ENCODE measurements around the gene CORO6.

The CORO6 gene

DNA sequence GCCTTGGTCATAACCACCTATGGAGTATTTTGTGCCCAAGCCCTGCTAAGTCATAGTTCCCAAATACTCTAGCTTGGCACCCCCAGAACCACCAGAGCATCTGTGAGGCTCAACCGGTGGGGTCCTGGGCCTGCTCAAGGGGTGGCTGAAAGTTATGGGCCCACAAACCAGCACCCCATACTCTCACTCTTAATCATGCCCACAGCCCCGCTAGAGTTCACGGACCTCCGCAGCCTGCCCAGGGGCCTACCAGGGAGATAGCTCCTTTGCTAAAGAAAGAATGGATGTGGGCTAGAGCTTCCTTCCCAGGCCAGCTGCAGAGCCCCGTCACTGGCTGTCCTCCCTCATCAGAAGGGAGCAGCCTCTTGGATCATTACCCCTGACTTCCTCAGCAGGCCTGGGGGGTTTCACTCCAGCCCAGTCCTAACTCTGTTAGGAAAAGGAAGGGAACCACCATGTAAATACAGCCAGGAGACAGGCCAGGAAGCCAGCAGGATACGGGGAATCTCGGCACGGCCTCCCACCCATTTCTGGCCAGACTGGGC lies 34.6 kb downstream of the CORO6 start:
- TF ChIP-seq RAD21 (IDR thresholded peaks at IDR 0.05; ENCODE audit: low read depth) (no peak), CREB1 (IDR thresholded peaks at IDR 0.05; ENCODE audit: low read depth) (no peak), YY1 (IDR thresholded peaks at IDR 0.05; ENCODE audit: low read depth) (no peak), TEAD4 (IDR thresholded peaks at IDR 0.05) (no peak), CEBPB (IDR thresholded peaks at IDR 0.05) (no peak), EGR1 (IDR thresholded peaks at IDR 0.05) (no peak), FOXM1 (IDR thresholded peaks at IDR 0.05; ENCODE audit: borderline replicate concordance, low read depth) (no peak), ZBTB7A (IDR thresholded peaks at IDR 0.05; ENCODE audit: low read depth) (no peak), TAF1 (IDR thresholded peaks at IDR 0.05; ENCODE audit: low read depth) (no peak), NFIC (IDR thresholded peaks at IDR 0.05) (no peak), TCF12 (IDR thresholded peaks at IDR 0.05; ENCODE audit: low read depth) (no peak), EP300 (IDR thresholded peaks at IDR 0.05; ENCODE audit: borderline replicate concordance) (no peak)
- TF ChIP-seq, protein P1, sequence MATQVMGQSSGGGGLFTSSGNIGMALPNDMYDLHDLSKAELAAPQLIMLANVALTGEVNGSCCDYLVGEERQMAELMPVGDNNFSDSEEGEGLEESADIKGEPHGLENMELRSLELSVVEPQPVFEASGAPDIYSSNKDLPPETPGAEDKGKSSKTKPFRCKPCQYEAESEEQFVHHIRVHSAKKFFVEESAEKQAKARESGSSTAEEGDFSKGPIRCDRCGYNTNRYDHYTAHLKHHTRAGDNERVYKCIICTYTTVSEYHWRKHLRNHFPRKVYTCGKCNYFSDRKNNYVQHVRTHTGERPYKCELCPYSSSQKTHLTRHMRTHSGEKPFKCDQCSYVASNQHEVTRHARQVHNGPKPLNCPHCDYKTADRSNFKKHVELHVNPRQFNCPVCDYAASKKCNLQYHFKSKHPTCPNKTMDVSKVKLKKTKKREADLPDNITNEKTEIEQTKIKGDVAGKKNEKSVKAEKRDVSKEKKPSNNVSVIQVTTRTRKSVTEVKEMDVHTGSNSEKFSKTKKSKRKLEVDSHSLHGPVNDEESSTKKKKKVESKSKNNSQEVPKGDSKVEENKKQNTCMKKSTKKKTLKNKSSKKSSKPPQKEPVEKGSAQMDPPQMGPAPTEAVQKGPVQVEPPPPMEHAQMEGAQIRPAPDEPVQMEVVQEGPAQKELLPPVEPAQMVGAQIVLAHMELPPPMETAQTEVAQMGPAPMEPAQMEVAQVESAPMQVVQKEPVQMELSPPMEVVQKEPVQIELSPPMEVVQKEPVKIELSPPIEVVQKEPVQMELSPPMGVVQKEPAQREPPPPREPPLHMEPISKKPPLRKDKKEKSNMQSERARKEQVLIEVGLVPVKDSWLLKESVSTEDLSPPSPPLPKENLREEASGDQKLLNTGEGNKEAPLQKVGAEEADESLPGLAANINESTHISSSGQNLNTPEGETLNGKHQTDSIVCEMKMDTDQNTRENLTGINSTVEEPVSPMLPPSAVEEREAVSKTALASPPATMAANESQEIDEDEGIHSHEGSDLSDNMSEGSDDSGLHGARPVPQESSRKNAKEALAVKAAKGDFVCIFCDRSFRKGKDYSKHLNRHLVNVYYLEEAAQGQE (IDR thresholded peaks at IDR 0.05; ENCODE audit: low read depth) = no peak
- TF ChIP-seq, protein P2, sequence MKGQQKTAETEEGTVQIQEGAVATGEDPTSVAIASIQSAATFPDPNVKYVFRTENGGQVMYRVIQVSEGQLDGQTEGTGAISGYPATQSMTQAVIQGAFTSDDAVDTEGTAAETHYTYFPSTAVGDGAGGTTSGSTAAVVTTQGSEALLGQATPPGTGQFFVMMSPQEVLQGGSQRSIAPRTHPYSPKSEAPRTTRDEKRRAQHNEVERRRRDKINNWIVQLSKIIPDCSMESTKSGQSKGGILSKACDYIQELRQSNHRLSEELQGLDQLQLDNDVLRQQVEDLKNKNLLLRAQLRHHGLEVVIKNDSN (IDR thresholded peaks at IDR 0.05) = no peak
- TF ChIP-seq, protein P3, sequence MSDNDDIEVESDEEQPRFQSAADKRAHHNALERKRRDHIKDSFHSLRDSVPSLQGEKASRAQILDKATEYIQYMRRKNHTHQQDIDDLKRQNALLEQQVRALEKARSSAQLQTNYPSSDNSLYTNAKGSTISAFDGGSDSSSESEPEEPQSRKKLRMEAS (IDR thresholded peaks at IDR 0.05) = no peak

DNA sequence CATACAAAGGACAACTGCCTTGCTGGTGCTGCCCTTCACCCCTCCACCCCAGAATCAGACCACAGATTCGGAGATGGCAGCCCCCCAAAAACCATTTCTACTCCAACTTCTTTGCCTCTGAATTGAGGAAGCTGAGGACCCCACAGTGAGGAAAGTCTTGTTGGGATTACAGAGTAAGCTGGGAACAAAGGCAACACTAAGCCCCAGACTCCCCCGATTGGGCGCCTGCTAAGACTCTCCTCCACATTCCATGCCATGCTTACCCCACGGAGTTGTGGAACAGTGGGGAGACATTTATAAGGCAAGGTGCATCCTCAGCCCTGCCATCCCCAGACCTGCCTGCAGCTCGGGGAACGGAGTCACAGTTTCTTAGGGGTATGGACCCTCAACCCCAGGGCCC lies 35.1 kb downstream of the CORO6 start:
- TF ChIP-seq ZBTB7A (IDR thresholded peaks at IDR 0.05; ENCODE audit: low read depth) (no peak), TEAD4 (IDR thresholded peaks at IDR 0.05) (no peak), EGR1 (IDR thresholded peaks at IDR 0.05) (no peak), NFIC (IDR thresholded peaks at IDR 0.05) (no peak), TAF1 (IDR thresholded peaks at IDR 0.05; ENCODE audit: low read depth) (no peak), CREB1 (IDR thresholded peaks at IDR 0.05; ENCODE audit: low read depth) (no peak), CEBPB (IDR thresholded peaks at IDR 0.05) (no peak), RAD21 (IDR thresholded peaks at IDR 0.05; ENCODE audit: low read depth) (no peak)
- TF ChIP-seq, protein P3 (IDR thresholded peaks at IDR 0.05) = no peak
- TF ChIP-seq, protein P2 (IDR thresholded peaks at IDR 0.05) = no peak

DNA sequence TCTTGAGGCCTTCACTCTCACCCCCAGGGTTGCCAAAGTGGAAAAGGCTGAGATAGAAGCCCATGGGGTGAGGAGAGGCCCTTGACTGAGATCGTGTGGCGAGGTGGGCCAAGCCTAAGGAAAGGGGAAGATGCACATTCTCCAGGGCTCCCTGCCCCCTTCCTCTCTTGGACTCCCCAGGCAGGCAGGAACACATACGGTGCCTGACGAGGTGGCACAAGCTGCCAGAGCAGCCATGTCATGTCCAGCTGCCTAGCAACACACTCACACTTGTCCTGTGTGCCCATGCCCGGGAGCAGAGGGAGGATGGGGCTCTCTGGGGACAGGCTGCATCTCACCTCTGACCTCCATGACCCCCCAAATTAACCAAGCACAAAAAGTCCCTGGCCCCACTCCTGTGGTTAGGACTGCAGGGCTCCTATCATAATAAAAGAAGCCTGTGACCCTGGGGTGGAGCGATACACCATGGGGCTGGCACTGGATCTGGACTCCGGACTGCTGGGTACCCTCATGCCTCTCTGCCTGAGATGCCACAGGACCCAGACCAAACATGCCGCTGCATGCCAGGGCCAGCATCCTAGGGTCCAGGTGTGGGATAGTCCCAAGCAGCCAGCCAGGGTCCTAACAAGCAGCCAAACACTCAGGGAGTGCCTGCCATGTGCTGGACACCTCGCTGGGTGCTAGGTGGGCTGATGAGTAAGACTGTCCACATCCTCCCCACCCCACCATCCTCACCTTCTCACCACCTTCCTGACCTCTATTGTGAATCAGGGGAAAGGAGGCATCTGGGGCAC lies 35.8 kb downstream of the CORO6 start:
- TF ChIP-seq EGR1 (IDR thresholded peaks at IDR 0.05) (no peak), CREB1 (IDR thresholded peaks at IDR 0.05; ENCODE audit: low read depth) (no peak), ZBTB7A (IDR thresholded peaks at IDR 0.05; ENCODE audit: low read depth) (no peak), FOXM1 (IDR thresholded peaks at IDR 0.05; ENCODE audit: borderline replicate concordance, low read depth) (no peak), YY1 (IDR thresholded peaks at IDR 0.05; ENCODE audit: low read depth) (no peak), RAD21 (IDR thresholded peaks at IDR 0.05; ENCODE audit: low read depth) (no peak), NFIC (IDR thresholded peaks at IDR 0.05) (no peak), TCF12 (IDR thresholded peaks at IDR 0.05; ENCODE audit: low read depth) (no peak), EP300 (IDR thresholded peaks at IDR 0.05; ENCODE audit: borderline replicate concordance) (no peak), CEBPB (IDR thresholded peaks at IDR 0.05) (no peak), TAF1 (IDR thresholded peaks at IDR 0.05; ENCODE audit: low read depth) (no peak), TEAD4 (IDR thresholded peaks at IDR 0.05) (no peak)
- TF ChIP-seq, protein P3 (IDR thresholded peaks at IDR 0.05) = no peak
- TF ChIP-seq, protein P1 (IDR thresholded peaks at IDR 0.05; ENCODE audit: low read depth) = no peak
- TF ChIP-seq, protein P2 (IDR thresholded peaks at IDR 0.05) = no peak

DNA sequence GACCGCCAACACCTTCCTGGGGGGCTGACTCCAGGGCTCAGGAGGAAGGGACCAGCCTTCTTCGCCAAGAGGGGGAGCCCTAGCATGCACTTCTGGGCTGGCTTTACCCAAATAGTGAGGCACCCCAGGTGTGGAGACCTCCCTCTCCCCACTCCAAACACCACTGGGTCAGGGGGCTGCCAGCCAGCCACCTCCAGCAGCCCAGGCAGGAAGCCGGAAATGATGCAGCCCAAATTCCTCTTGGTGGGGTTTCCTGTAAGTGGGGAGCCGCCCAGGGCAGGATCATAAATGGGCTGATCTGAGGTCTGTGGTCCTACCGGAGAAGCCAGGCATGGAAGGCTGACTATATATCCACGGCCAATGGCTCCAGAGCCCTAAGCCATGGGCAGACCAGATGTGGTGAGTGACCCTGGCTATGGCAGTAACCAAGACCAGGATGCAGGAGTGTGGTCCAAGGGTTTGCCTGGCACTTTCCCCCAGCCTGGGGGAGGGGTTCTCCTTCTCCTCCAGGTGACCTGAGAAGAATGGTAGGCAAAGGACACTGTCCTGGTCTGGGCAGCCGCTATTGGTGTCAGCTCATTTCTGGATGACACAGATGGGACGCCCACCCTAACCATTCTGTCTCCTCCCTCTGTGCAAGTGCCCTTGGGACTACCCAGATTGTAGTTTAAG lies 37.5 kb downstream of the CORO6 start:
- TF ChIP-seq TEAD4 (IDR thresholded peaks at IDR 0.05) = no peak
- no peak for TF ChIP-seq EP300 (IDR thresholded peaks at IDR 0.05; ENCODE audit: borderline replicate concordance)
- no peak for TF ChIP-seq NFIC (IDR thresholded peaks at IDR 0.05)
- TF ChIP-seq TAF1 (IDR thresholded peaks at IDR 0.05; ENCODE audit: low read depth) = no peak
- TF ChIP-seq TCF12 (IDR thresholded peaks at IDR 0.05; ENCODE audit: low read depth) = no peak

Measured in Ishikawa (cell line).